GM10248 (cell line): ENCODE data around the gene SLC52A1.

Experiments used
- CTCF ChIA-PET: fragments of 300-600 bp; sonication (Branson Sonifier 250); formaldehyde crosslinking; extraction: SDS; loops from one replicate; lab custom pipeline; 2021; ENCODE audit warnings: antibody characterized with exemption; lab: Yijun Ruan, JAX
- POLR2A ChIA-PET: fragments of 350-650 bp; sonication (Branson Sonifier 250); formaldehyde crosslinking; extraction: SDS; loops from one replicate; lab custom pipeline; 2020; ENCODE audit warnings: antibody characterized with exemption; lab: Yijun Ruan, JAX
- DNase-seq: peaks from one replicate; pipeline ENCODE4 v3.0.0; 2012; ENCODE audit errors: extremely low spot score
- TF ChIP-seq, protein P1 (sequence below): IDR thresholded peaks from 2 replicates; pipeline ENCODE4 v1.5.1; 2012; ENCODE audit warnings: mild to moderate bottlenecking, low read depth; ENCODE audit errors: extremely low read depth, missing control alignments, control extremely low read depth

SLC52A1 gene

DNA sequence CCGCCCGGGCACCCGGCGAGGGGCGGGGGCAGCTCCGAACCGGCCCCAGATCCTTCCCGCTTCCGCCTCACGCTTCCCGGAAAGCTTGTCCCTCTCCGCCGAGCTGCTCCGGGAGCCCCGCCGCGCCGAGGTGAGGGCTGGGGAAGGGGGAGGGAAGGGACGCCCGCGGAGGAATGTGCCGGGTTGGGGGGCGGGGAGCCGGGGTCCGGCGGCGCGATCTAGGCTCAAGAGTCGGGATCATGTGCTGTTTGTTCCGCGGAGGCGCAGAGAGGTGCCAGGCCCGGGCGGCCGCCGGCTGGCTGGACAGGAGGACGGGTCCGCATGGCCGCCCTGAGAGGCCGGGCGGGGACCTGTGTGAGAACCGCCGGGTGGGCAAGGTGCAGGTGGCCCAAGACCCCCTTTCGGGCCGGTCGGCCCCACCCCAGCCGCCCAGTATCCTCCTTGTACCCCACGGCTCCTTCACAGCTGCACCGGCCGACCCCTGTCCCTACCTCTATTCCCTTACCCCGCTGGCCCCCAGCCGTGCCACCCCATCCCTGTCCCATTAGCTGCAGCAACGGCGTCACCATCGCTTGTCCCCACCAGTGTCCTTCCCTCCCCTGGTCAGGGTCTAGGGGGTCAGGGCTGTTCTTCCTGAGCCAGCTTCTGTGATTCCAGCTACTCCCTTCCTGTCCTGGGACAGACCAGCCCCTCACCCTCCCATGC lies 37.0 kb downstream of the SLC52A1 start:
- DNase-seq, result peak; percentile 35
- ChIA-PET CTCF (interaction anchor here (0.8 to 2.6 kb wide), 8 partner anchors 10 to 52 kb away, joined by 3 to 17 read pairs (median 3); partner anchors contain the start of gene CAMTA2), POLR2A (interaction anchor here (1.1 kb wide), 1 partner anchor 11 kb away, joined by 3 read pairs; the partner anchor contains the start of gene CAMTA2)
- TF ChIP-seq, protein P1, sequence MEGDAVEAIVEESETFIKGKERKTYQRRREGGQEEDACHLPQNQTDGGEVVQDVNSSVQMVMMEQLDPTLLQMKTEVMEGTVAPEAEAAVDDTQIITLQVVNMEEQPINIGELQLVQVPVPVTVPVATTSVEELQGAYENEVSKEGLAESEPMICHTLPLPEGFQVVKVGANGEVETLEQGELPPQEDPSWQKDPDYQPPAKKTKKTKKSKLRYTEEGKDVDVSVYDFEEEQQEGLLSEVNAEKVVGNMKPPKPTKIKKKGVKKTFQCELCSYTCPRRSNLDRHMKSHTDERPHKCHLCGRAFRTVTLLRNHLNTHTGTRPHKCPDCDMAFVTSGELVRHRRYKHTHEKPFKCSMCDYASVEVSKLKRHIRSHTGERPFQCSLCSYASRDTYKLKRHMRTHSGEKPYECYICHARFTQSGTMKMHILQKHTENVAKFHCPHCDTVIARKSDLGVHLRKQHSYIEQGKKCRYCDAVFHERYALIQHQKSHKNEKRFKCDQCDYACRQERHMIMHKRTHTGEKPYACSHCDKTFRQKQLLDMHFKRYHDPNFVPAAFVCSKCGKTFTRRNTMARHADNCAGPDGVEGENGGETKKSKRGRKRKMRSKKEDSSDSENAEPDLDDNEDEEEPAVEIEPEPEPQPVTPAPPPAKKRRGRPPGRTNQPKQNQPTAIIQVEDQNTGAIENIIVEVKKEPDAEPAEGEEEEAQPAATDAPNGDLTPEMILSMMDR, result no peak

DNA sequence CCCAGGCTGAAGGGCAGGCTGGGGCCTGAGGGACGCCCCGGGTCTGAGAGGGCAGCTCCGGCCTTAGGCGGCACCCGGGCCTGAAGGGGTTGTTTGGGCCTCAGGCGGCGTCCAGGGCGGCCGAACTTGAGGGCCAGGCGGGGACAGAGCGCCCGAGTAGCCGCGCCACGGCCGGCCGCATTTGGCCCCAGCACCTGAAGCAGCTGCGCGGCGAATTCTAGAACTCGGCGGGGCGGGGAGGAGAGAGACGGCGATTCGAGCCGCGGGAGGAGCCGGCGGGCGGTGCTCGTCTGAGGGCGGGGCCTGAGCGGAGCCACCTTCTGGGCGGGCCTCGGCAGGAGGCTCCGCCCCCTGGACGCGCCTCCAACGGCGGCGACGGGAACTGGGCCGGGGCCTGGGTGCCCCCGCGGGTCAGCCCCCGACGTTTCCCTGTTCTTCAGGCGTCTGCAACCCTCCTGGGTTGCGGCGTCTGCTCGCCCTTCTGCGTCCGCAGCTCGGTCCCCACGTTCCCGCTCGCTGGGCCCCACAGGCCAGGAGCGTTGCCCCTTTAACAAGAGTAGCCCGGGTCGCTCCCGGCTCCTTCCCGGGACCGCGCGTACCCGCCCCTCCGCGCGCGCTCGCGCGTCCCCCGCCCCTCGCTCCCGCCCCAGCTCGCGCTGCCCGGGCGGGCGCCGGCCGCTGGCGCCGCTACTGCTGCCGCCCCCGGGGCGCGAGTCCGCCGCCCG lies 37.8 kb downstream of the SLC52A1 start, which contains the start of the genes INCA1 and KIF1C:
TSS of gene INCA1 (minus strand) at position 221 of the 725 bp plus-strand sequence. CDS start 3,085 bp downstream, outside the sequence.
TSS of gene KIF1C (plus strand) at position 649 of the 725 bp plus-strand sequence. CDS start 2,297 bp downstream, outside the sequence.
- POLR2A ChIA-PET, result interaction anchor here (0.6 to 1.1 kb wide), 3 partner anchors 10 to 52 kb away, joined by 3 read pairs; partner anchors contain the start of genes CAMTA2 and SPAG7
- peak; percentile 99 for DNase-seq
- CTCF ChIA-PET, result interaction anchor here (0.9 to 2.6 kb wide), 7 partner anchors 9 to 51 kb away, joined by 3 to 17 read pairs (median 3); partner anchors contain the start of gene CAMTA2
- TF ChIP-seq, protein P1, result no peak

DNA sequence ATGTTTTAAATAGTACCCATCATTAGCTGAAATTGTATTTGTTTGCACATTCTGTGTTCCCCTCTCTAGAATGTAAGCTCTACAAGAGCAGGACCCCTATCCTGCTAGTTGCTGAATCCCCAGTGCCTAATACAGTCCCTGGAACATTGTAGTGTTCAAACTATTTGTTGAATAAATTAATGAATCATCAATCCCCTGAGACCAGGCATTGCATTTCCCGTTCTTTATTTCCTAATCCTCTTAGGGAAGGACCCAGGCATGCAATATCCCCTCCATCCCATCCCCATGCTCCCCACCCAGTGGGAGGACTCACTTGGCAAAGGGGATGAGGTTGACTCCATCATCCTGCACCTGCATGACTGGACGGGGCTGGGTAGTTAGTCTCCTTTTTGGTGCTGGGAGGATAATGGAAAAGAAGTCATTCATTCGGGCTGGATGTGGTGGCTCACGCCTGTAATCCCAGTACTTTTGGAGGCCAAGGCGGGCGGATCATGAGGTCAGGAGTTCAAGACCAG lies 41.1 kb downstream of the SLC52A1 start:
- TF ChIP-seq, protein P1, result no peak
- no peak for DNase-seq
- ChIA-PET POLR2A (no interaction called here), CTCF (interaction anchor here (1.4 kb wide), 1 partner anchor 23 kb away, joined by 3 read pairs; no protein-coding TSS in a partner anchor)

DNA sequence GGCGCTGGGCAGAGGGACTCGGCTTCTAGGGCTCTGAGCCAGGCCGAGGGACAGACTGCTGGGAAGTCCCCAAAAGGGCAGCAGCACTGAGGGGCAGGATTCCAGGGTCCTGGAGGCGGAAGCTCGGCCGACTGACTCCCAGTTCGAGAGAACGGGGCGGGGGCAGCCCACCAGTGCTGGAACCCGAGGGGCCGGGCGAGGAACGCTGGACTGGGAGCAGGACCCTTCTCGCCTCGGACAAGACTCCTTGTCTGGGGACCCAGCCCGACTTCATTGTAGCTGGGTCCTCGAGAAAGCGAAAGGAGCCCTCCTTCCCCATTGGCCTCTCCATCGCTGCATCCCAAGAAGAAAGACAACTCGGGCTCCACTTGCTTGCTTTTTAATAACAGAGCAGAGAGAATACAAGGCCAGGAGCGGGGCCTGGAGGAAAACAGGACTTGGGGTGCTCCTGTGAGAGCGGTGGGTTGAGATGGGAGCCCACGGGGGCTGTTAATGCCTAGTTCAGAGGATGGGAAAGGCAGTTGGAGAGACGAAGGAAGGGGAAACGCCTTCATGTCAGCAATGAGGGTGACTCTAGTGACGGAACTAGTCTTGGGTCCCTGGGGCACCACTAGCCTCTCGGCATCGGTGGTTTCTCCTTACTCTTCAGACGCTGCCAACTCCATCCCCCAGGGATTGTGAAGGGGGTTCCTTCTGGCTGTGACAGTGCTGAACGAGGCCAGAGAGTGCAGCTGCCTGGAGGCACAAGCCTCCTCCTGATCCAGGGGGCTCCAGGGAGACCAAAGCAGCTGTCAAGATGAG lies 47.3 kb downstream of the SLC52A1 start:
- ChIA-PET POLR2A (interaction anchor here (0.6 to 0.9 kb wide), 2 partner anchors 10 to 12 kb away, joined by 3 read pairs; partner anchors contain the start of genes INCA1 and KIF1C), CTCF (interaction anchor here (0.6 to 4.6 kb wide), 16 partner anchors 8 to 79 kb away, joined by 3 to 22 read pairs (median 6); partner anchors contain the start of genes ENO3, INCA1, KIF1C and SPAG7)
- TF ChIP-seq, protein P1, result no peak
- DNase-seq, result no peak

DNA sequence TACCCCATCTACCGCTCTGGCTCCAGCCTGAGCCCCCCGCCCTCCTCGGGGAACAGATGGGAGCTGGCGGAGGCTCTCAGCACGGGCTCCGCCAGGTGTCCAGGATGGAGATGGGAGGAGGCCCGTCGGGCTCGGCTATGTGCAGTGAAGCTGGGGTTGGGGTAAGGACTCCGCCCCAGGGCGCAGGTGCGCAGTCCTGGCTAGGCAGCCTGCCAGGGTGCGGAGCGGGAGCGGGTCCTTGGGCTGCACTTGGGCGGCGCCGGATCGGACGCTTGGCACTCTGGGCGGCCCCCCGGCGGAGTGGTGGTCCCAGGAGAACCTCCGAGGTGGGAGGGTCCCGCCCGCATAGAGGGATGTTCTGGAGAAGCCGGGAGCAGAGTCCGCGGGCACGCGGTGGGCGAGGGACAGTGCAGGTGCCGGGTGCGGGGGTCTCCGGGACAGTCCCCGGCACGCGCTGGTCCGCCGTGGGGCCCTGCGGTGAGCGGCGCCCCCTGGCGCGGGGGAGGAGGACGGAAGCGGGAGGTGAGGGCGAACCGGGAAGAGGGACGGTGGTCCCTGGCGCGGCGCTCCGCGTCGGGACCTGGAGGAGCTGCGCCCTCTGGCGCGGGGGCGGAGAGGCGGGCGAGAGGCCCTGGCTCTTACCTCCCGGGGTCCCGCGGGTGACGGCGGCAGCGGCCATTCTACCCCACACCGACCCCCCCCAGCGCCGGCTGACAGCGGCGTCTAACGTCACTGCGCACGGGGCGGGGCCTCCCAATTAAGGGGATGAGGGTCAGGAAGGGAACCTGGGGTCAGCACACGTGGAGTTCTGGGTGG lies 48.1 kb downstream of the SLC52A1 start, which contains the start of gene CAMTA2:
TSS of gene CAMTA2 (minus strand) at position 725 of the 816 bp plus-strand sequence. CDS start 1,453 bp downstream, outside the sequence.
- POLR2A ChIA-PET, result interaction anchor here (0.9 kb wide), 1 partner anchor 11 kb away, joined by 3 read pairs; the partner anchor contains the start of genes INCA1 and KIF1C
- CTCF ChIA-PET, result interaction anchor here (0.6 to 3.0 kb wide), 17 partner anchors 10 to 78 kb away, joined by 3 to 17 read pairs (median 4); partner anchors contain the start of genes ENO3, INCA1, KIF1C and SPAG7
- TF ChIP-seq, protein P1, result peak; percentile 80
- peak; percentile 90 for DNase-seq
